Measurements from ENCODE around the gene GPR26.
"Not testable (repeated sequence)": the region's sequence is repeated elsewhere in the genome, so short reads cannot be mapped to it uniquely, and the experiment has no call there.

Gene GPR26

GRCh38 chr10:123706236-123706635, 40.1 kb downstream of the GPR26 start:
- DNase-seq (ENCODE audit: low read depth in 2 of 2): no peak

GRCh38 chr10:123715546-123715945, 49.4 kb downstream of the GPR26 start:
- DNase-seq (ENCODE audit: low read depth in 2 of 2): no peak

- no peak for DNase-seq (ENCODE audit: low read depth in 2 of 2)
Observed at GRCh38 chr10:123717336-123717735, 51.2 kb downstream of the GPR26 start.

DNA sequence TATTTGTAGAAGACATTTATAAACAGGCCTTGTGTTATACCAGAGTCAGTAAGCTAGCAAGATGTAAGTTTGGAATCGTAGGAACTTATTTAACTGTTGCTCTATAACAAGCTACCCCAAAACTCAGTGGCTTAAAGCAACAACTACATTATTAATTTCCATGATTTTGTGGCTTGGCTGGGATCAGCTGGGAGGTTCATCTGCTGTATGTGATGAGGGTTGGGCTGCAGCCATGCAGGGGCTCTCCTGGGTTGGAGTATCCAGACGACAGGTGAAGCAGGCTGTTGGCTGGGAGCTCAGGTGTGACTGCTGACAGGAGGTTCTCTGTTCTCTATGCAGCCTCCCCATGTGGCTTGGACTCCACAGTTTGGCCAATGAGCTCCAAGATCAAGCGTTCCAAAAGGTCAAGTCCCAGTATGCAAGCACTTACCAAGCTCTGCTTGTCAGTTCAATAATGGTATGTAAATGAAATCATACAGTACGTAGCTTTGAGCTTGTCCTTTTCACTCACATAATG, 52.4 kb downstream of the GPR26 start:
- no peak for DNase-seq (ENCODE audit: low read depth in 2 of 2)

- DNase-seq (ENCODE audit: low read depth in 2 of 2): no peak
Observed at GRCh38 chr10:123720536-123720935, 54.4 kb downstream of the GPR26 start.

GRCh38 chr10:123721441-123722049, 55.4 kb downstream of the GPR26 start:
- no peak for DNase-seq (ENCODE audit: low read depth in 2 of 2)

DNA sequence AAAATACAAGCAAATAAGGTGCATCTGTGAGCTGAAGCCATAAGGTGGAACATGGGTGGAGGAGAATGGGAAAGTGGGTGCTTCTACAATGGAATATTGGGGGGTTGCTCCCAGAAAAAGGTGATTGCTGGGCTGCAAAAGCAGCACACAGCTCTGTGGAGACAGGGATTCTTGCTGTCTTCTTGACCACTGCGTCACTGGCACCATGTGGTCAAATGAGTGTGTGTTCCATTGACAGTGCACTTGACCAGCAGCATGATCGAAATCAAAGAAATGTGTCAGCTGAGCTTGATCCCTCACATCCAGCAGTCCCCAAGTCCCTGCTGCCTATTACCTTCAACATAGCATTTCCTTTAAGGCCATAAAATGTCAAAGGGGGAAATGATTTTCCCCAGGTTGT, 56.2 kb downstream of the GPR26 start:
- no peak for DNase-seq (ENCODE audit: low read depth in 2 of 2)

GRCh38 chr10:123724747-123725146, 58.6 kb downstream of the GPR26 start:
- no peak for DNase-seq (ENCODE audit: low read depth in 2 of 2)

GRCh38 chr10:123726381-123726780, 60.2 kb downstream of the GPR26 start:
- DNase-seq (ENCODE audit: low read depth in 2 of 2): no peak

- DNase-seq (ENCODE audit: low read depth in 2 of 2): no peak
Observed at GRCh38 chr10:123726836-123727235, 60.7 kb downstream of the GPR26 start.

- DNase-seq (ENCODE audit: low read depth in 2 of 2): no peak
Observed at GRCh38 chr10:123729523-123729922, 63.4 kb downstream of the GPR26 start.

- DNase-seq (ENCODE audit: low read depth in 2 of 2): not testable (repeated sequence)
Observed at GRCh38 chr10:123736917-123737316, 70.8 kb downstream of the GPR26 start.

GRCh38 chr10:123741146-123741545, 75.0 kb downstream of the GPR26 start:
- DNase-seq (ENCODE audit: low read depth in 2 of 2): no peak

GRCh38 chr10:123741711-123742110, 75.6 kb downstream of the GPR26 start:
- no peak for DNase-seq (ENCODE audit: low read depth in 2 of 2)

GRCh38 chr10:123742751-123743440, 76.7 kb downstream of the GPR26 start:
- DNase-seq (ENCODE audit: low read depth in 2 of 2): no peak

DNA sequence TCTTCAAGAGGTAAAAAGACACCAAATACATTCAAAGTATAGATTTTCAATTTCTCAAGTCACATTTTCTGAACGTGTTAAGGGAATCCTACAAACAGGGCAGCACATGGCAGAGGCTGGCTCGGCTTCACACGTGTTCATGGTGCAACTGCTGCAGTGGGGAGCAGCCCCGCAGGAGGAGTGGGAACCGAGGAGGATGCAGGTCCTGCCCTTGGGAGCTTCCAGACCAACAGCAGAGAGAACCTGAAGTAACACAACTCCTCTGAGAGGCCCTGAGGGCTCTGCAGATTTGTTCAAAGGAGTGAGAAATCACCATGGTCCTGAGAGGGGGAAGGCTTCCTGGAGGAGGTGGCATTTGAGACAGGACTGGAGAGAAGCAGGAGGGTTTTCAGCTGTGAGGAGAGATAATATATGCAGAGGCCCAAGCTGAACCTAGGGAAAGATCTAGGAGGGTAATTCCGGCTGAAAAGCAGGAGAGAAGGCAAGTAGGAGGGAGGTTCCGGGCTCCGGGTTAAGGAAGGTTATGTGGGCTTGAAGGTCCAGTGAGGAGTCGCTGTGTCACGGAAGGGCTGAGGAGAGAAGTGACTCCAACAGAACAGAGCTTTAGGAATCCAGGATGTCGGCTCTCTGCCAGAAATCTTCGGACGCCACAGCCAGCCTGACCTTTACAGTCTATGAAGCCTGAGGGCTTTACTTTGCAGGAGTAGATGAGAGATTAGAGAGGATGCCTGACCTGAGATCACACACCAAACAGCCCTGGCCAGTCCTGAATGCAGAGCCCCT, 77.5 kb downstream of the GPR26 start:
- DNase-seq (ENCODE audit: low read depth in 2 of 2): no peak

GRCh38 chr10:123744224-123744536, 78.0 kb downstream of the GPR26 start:
- no peak for DNase-seq (ENCODE audit: low read depth in 2 of 2)

Data from fibroblast of skin of left biceps (primary cell).